GM21381 (cell line): Measurements from ENCODE around the gene BDKRB2.

Experiments used
- ATAC-seq: cut with Tn5 transposase; IDR thresholded peaks from one replicate; pipeline ENCODE4 v1.9.1; 2021; ENCODE audit warnings: mild to moderate bottlenecking, moderate library complexity; ENCODE audit not compliant: unreplicated experiment

The BDKRB2 gene

GRCh38 chr14:96176275-96176674 lies 28.4 kb upstream of the BDKRB2 start:
- no peak for ATAC-seq

- no peak for ATAC-seq
Measured at GRCh38 chr14:96176811-96177211, 27.8 kb upstream of the BDKRB2 start.

GRCh38 chr14:96177766-96178375 lies 26.8 kb upstream of the BDKRB2 start:
- ATAC-seq = no peak

- ATAC-seq = no peak
Measured at GRCh38 chr14:96178461-96179321, 25.9 kb upstream of the BDKRB2 start.

GRCh38 chr14:96180043-96180874 lies 24.4 kb upstream of the BDKRB2 start:
- ATAC-seq = no peak

- no peak for ATAC-seq
Measured at GRCh38 chr14:96181186-96182056, 23.2 kb upstream of the BDKRB2 start.

- no peak for ATAC-seq
Measured at GRCh38 chr14:96182546-96182945, 22.1 kb upstream of the BDKRB2 start.

- no peak for ATAC-seq
Measured at GRCh38 chr14:96184737-96185136, 19.9 kb upstream of the BDKRB2 start.

- no peak for ATAC-seq
Measured at GRCh38 chr14:96187216-96188031, 17.2 kb upstream of the BDKRB2 start.

GRCh38 chr14:96189281-96189711 lies 15.3 kb upstream of the BDKRB2 start:
- ATAC-seq = peak; percentile 60

GRCh38 chr14:96191353-96191752 lies 13.3 kb upstream of the BDKRB2 start:
- ATAC-seq = no peak

GRCh38 chr14:96191841-96192462 lies 12.7 kb upstream of the BDKRB2 start:
- ATAC-seq = no peak

- ATAC-seq = no peak
Measured at GRCh38 chr14:96192975-96193805, 11.4 kb upstream of the BDKRB2 start.

- no peak for ATAC-seq
Measured at GRCh38 chr14:96194262-96194656, 10.4 kb upstream of the BDKRB2 start.

- ATAC-seq = no peak
Measured at GRCh38 chr14:96194657-96195431, 9.8 kb upstream of the BDKRB2 start.

- no peak for ATAC-seq
Measured at GRCh38 chr14:96195441-96196081, 9.1 kb upstream of the BDKRB2 start.
